ENCODE results near the gene MCIDAS.

Gene MCIDAS

DNA sequence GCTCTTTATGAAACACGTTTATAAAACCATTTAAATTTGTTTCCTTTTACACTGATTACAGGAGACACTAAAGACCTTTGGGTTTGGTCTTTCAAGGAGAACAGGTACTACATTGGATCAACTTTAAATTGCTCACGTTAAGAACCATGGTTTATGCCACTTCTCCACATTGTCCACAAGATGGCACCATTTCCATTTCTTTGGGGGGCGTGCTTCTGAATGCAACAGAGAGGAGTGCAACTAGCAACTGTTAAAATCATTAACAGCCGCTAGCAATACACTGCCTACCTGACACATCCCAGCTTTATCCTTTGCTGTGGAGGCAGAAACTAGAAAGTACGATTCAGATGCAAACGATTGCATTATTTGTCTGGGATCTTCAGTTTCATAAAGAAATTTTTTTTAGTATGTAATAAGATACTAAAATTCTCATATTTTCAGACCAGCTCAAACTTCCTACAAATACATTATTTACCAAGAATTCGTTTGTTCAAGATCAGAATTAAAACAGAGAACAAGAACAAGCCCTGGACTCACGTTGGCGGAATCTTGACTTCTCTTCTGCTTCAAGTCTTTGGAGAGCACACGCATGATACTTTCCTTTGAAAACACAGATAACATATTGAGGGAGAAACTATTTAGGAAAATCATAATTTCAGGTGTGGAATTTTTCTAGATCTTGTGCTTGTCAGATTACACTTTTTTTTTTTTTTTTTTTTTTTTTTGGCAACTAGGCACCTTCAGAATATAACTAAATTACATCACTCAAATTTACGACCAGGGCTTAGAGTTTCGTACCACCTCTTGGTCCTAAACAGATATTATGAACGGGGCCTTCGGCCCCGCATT is 54.8 kb downstream of the MCIDAS start:
- intact Hi-C loops (cut with DNase I) = loop anchor here (5.0 kb wide), 3 partner anchors 135 to 540 kb away; partner anchors contain the start of genes DHX29, MTREX and SLC38A9
- peak in 6 of 10 donors; percentile 16 to 80 (median 39) for DNase-seq

DNA sequence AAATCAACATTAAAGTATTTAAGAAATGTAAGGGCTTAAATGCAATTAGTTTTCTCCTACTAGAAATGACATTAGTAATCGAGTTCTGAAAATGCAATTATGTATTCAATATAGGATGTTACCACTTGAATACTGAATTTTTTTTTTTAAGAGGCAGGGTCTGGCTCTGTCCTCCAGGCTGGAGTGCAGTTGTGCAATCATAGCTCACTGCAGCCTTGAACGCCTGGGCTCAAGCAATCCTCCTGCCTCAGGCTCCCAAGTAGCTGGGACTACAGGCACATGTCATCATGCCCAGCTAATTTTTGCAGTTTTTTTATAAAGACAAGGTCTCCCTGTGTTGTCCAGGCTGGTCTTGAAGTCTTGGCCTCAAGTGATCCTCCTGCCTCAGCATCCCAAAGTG is 55.6 kb downstream of the MCIDAS start:
- no peak for DNase-seq
- intact Hi-C loops (cut with DNase I) = loop anchor here (5.0 kb wide), 3 partner anchors 136 to 541 kb away; partner anchors contain the start of genes DHX29, MTREX and SLC38A9
